Kidney (tissue), 14 donors: ENCODE results near the gene FXYD3. TPM values are rescaled to one million over a fixed set of nuclear protein-coding genes. Genes with fewer than 3 reads are reported as not detected.

Experiments used
- DNase-seq, 5 donors: peaks; one replicate each; pipeline ENCODE4 v3.0.0-alpha.2; 2013 to 2020
- FAIRE-seq: peaks from 2 replicates; lab custom pipeline; 2012; peaks lifted over from hg19 to GRCh38; lab: Jason Lieb, UNC
- H3K27ac ChIP-seq, 2 donors: one replicate each; pipeline ENCODE4 v1.7.0; 2013; ENCODE audit warnings: low read depth in 2 of 2, low read length in 2 of 2, inconsistent platforms in 1 of 2
- H3K27me3 ChIP-seq: one replicate; pipeline ENCODE4 v1.7.1; 2013; ENCODE audit warnings: low read length, inconsistent platforms; ENCODE audit not compliant: control insufficient read depth, insufficient read depth
- H3K36me3 ChIP-seq, 3 donors: one replicate each; pipeline versions ENCODE4 v1.7.0 to v1.7.1; 2013; ENCODE audit warnings: low read length in 3 of 3, control low read depth in 1 of 3, inconsistent platforms in 1 of 3; ENCODE audit not compliant: insufficient read depth in 3 of 3, control insufficient read depth in 2 of 3
- H3K4me1 ChIP-seq, 3 donors: one replicate each; pipeline versions ENCODE4 v1.7.0 to v1.7.1; 2013; ENCODE audit warnings: low read length in 3 of 3, inconsistent platforms in 1 of 3, low read depth in 1 of 3; ENCODE audit not compliant: control insufficient read depth in 2 of 3, insufficient read depth in 2 of 3
- H3K4me3 ChIP-seq, 3 donors: one replicate each; pipeline versions ENCODE4 v1.7.0 to v1.8.1; 2013; ENCODE audit warnings: low read length in 3 of 3, control low read depth in 1 of 3, inconsistent platforms in 1 of 3
- H3K9ac ChIP-seq, 3 donors: one replicate each; pipeline versions ENCODE4 v1.7.0 to v1.7.1; 2013; ENCODE audit warnings: low read length in 3 of 3, control low read depth in 1 of 3, inconsistent platforms in 1 of 3
- H3K9me3 ChIP-seq, 3 donors: one replicate each; pipeline versions ENCODE4 v1.7.0 to v1.7.1; 2013; ENCODE audit warnings: low read length in 3 of 3, control low read depth in 1 of 3, inconsistent platforms in 1 of 3; ENCODE audit not compliant: control insufficient read depth in 2 of 3, insufficient read depth in 1 of 3
- intact Hi-C: fragments of 100-400 bp; cut with DNase I; formaldehyde crosslinking; loops from one replicate; pipeline ENCODE4 v1.11.1; 2022
- polyA plus RNA-seq: library from polyadenylated mRNA; stranded (reverse); fragments of 350-450 nt; fragmentation: Illumina TruSeq; extraction: RNeasy Lipid Tissue Mini Kit (QIAGEN cat#74804); gene quantifications from one replicate; pipeline ENCODE4 v1.2.3, GENCODE V29; 2014; ENCODE audit warnings: low read depth, low replicate concordance; ENCODE audit not compliant: insufficient read depth
- total RNA-seq: library from RNA; stranded (reverse); fragmentation: NEBNext Ultra II Directional; extraction: Animal tissue kit (Norgen Biotek cat#: 25700); gene quantifications from one replicate; pipeline ENCODE4 v1.2.1, GENCODE V29; 2021
- TF ChIP-seq, protein P1 (sequence below): IDR thresholded peaks from 3 replicates; pipeline ENCODE4 v1.5.1; 2012; ENCODE audit warnings: mild to moderate bottlenecking, moderate library complexity, borderline replicate concordance; ENCODE audit not compliant: insufficient read depth; ENCODE audit errors: extremely low read depth
- donor health status: control.
- donor health status: control.
- donor health status: control.
- donor health status: control.
- donor health status: control.
- donor health status: DM: yes; HTN: yes; CAD: no.
- donor health status: Normal renal cell carcinoma (clear cell type).

Gene FXYD3
- total and polyA plus RNA-seq, 2 donors from 2014 or later = 26.4 to 33.7 TPM

DNA sequence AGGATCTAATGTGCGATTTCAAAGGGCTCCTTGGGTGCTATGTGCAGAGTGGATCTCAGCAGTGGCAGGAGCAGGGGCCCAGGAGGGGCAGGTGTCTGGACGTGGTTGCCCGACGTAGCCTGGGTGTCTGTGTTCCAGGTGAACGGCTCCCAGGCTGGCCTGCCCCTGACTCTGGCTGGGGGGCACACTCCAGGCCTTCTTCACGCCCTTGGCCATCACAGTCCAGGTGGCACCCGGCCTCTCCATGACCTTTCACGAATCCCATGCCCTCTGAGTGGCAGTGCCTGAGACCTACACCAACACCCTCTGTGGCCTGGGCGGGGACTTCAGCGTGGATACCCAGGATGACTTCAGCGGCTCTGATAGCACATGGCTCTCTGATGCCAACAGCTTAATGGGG, 11.3 kb upstream of the FXYD3 start:
- H3K9ac ChIP-seq = no peak overlapping the region
- H3K4me3 ChIP-seq = no peak overlapping the region
- H3K9me3 ChIP-seq = peaks cover 0 to 4% (median 3%) of the 10 kb centered on the region in 3 donors
- no peaks in the 10 kb centered on the region for H3K36me3 ChIP-seq
- no peak overlapping the region for H3K27ac ChIP-seq
- TF ChIP-seq, protein P1, sequence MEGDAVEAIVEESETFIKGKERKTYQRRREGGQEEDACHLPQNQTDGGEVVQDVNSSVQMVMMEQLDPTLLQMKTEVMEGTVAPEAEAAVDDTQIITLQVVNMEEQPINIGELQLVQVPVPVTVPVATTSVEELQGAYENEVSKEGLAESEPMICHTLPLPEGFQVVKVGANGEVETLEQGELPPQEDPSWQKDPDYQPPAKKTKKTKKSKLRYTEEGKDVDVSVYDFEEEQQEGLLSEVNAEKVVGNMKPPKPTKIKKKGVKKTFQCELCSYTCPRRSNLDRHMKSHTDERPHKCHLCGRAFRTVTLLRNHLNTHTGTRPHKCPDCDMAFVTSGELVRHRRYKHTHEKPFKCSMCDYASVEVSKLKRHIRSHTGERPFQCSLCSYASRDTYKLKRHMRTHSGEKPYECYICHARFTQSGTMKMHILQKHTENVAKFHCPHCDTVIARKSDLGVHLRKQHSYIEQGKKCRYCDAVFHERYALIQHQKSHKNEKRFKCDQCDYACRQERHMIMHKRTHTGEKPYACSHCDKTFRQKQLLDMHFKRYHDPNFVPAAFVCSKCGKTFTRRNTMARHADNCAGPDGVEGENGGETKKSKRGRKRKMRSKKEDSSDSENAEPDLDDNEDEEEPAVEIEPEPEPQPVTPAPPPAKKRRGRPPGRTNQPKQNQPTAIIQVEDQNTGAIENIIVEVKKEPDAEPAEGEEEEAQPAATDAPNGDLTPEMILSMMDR = no peak
- H3K4me1 ChIP-seq = no peaks in the 10 kb centered on the region
- intact Hi-C loops = no loop called here
- DNase-seq (no peak), FAIRE-seq (no peak)
- H3K27me3 ChIP-seq = no peaks in the 10 kb centered on the region

DNA sequence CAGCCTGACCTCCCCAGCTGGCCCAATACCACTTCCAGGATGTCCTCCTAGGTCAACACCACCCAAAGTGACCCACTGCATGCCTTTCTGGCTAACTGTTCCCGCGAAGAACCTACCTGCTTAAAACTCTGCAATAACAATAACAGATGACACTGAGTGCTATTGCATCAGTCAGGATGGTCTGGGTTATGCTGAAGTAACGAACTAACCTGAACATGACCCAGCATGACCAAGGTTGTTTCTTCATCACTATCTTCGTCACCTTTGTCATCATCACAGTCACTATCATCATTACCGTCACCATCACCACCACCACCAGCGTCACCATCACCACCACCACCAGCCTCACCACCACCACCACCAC, 10.6 kb upstream of the FXYD3 start:
- Histone ChIP-seq H3K4me3 (no peak overlapping the region), H3K9me3 (peaks cover 0 to 4% (median 3%) of the 10 kb centered on the region in 3 donors), H3K27ac (no peak overlapping the region), H3K27me3 (no peaks in the 10 kb centered on the region), H3K36me3 (no peaks in the 10 kb centered on the region), H3K9ac (no peak overlapping the region), H3K4me1 (no peaks in the 10 kb centered on the region)
- FAIRE-seq (no peak), DNase-seq (no peak)
- TF ChIP-seq, protein P1 = no peak
- intact Hi-C loops = no loop called here

DNA sequence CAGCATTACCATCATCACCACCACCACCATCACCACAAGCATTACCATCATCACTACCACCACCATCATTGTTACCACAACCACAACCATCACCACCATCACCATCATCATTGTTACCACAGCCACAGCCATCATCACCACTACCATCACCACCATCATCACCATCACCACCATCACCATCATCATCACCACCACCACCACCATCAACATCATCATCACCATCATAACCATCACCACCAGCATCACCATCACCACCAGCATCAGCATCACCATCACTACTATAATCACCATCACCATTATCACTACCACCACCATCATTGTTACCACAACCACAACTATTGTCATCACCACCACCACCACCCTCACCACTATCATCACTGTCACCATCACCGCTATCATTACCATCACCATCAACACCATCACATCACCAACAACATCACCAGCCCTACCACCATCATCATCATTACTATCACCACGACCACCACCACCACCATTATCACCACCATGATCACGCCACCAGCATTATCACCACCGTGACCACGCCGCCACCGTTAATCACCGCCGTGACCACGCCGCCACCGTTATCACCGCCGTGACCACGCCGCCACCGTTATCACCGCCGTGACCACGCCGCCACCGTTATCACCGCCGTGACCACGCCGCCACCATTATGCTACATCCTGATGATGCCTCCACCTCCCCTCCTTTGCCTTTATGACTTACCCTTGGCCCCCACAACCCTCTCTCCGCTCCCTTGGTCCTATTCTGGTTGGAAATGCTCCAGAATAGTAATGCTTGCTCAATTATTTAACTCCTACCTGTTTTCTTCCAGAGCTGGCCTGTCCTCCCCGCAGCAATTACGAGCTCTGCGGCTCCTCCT, 10.0 kb upstream of the FXYD3 start:
- no peak for FAIRE-seq
- Histone ChIP-seq H3K27me3 (no peaks in the 10 kb centered on the region), H3K9me3 (peaks cover 0 to 4% (median 3%) of the 10 kb centered on the region in 3 donors), H3K9ac (no peak overlapping the region), H3K4me3 (no peak overlapping the region), H3K4me1 (no peaks in the 10 kb centered on the region), H3K27ac (no peak overlapping the region), H3K36me3 (no peaks in the 10 kb centered on the region)
- no peak for DNase-seq
- intact Hi-C loops = no loop called here
- TF ChIP-seq, protein P1 = no peak
